WTC11 (cell line): ENCODE results near the gene HECW1.
A peak's percentile ranks its signal among the peaks of the same experiment; 100 is the strongest.

Experiments used
- ETV6 ChIP-seq: sonication (generic); formaldehyde crosslinking; IDR thresholded peaks from 2 replicates; pipeline ENCODE4 v1.8.1; 2022; ENCODE audit warnings: mild to moderate bottlenecking, missing genetic modification reagents
- FOXJ3 ChIP-seq: sonication (generic); formaldehyde crosslinking; IDR thresholded peaks from 2 replicates; pipeline ENCODE4 v1.9.0; 2021; ENCODE audit warnings: missing genetic modification reagents, mild to moderate bottlenecking, borderline replicate concordance
- MXD4 ChIP-seq: fragments of 250-450 bp; sonication (Bioruptor Pico); IDR thresholded peaks from 2 replicates; pipeline ENCODE4 v1.8.0; 2021; ENCODE audit warnings: mild to moderate bottlenecking, moderate library complexity, borderline replicate concordance
- MYBL2 ChIP-seq: sonication (generic); formaldehyde crosslinking; IDR thresholded peaks from 2 replicates; pipeline ENCODE4 v1.8.1; 2023; ENCODE audit warnings: mild to moderate bottlenecking, moderate library complexity, missing genetic modification reagents
- NR1H2 ChIP-seq: sonication (generic); formaldehyde crosslinking; IDR thresholded peaks from 2 replicates; pipeline ENCODE4 v1.9.0; 2021; ENCODE audit warnings: mild to moderate bottlenecking, moderate library complexity, missing genetic modification reagents
- SMAD4 ChIP-seq: sonication (generic); formaldehyde crosslinking; IDR thresholded peaks from 2 replicates; pipeline ENCODE4 v1.8.0; 2022; ENCODE audit warnings: mild to moderate bottlenecking, missing genetic modification reagents
- SP1 ChIP-seq: sonication (generic); formaldehyde crosslinking; conservative IDR thresholded peaks from 2 replicates; pipeline ENCODE4 v1.8.1; 2022; ENCODE audit warnings: missing genetic modification reagents
- ZMAT4 ChIP-seq: fragments of 250-450 bp; sonication (Bioruptor Pico); IDR thresholded peaks from 2 replicates; pipeline ENCODE4 v1.9.0; 2021; ENCODE audit warnings: mild to moderate bottlenecking
- TF ChIP-seq, protein P1 (sequence below): fragments of 200-600 bp; IDR thresholded peaks from 2 replicates; pipeline ENCODE4 v1.8.0; 2022; ENCODE audit warnings: antibody characterized with exemption
- TF ChIP-seq, protein P2 (sequence below): fragments of 250-450 bp; sonication (Bioruptor Pico); IDR thresholded peaks from 2 replicates; pipeline ENCODE4 v2.1.2; 2022; ENCODE audit warnings: mild to moderate bottlenecking, moderate library complexity

DNA sequence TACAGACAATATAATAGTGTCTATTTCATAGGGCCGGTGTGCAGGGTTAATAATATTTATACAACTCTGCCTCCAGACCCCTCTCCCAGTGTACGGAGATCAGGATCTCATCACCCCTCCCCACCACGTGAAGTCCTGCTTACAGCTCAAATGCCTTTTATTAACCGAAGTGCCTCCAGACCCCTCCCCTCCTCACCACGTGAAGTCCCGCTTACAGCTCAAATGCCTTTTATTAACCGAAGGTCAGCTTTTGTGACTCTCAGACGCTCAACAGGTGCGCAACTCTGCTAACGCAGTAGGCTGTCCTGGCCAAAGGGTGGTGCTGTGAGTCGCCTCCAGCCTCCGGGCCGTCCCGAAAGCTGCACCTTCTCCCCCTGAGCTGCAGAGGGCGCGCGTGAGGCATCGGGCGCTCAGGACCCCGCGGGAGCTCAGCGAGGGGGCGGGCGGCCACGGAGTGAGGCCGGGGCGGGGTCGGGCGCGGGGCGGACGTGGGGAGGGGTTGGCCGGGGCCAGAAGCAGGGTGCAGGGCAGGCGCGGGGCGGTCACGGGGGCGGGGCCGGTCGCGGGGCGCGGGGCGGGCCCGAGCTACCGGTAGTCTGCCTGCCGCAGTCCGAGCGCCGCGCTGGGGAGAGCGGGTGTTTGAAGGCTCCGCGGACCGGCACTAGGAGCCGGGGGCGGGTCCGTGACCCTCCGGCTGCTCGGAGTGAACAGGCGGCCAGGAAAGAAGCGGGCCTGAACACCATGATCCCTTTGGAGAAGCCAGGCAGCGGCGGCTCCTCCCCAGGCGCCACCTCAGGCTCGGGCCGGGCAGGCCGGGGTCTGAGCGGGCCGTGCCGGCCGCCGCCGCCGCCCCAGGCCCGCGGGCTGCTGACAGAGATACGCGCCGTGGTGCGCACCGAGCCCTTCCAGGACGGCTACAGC is 470.3 kb downstream of the HECW1 start, which contains the start of gene STK17A:
- TF ChIP-seq MXD4 (CRISPR knock-in tag) = no peak
- no peak for TF ChIP-seq ETV6 (CRISPR knock-in tag)
- TF ChIP-seq FOXJ3 (CRISPR knock-in tag) = no peak
- TF ChIP-seq, protein P1, sequence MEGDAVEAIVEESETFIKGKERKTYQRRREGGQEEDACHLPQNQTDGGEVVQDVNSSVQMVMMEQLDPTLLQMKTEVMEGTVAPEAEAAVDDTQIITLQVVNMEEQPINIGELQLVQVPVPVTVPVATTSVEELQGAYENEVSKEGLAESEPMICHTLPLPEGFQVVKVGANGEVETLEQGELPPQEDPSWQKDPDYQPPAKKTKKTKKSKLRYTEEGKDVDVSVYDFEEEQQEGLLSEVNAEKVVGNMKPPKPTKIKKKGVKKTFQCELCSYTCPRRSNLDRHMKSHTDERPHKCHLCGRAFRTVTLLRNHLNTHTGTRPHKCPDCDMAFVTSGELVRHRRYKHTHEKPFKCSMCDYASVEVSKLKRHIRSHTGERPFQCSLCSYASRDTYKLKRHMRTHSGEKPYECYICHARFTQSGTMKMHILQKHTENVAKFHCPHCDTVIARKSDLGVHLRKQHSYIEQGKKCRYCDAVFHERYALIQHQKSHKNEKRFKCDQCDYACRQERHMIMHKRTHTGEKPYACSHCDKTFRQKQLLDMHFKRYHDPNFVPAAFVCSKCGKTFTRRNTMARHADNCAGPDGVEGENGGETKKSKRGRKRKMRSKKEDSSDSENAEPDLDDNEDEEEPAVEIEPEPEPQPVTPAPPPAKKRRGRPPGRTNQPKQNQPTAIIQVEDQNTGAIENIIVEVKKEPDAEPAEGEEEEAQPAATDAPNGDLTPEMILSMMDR = peak; percentile 91
- TF ChIP-seq SMAD4 (CRISPR knock-in tag) = no peak
- TF ChIP-seq, protein P2, sequence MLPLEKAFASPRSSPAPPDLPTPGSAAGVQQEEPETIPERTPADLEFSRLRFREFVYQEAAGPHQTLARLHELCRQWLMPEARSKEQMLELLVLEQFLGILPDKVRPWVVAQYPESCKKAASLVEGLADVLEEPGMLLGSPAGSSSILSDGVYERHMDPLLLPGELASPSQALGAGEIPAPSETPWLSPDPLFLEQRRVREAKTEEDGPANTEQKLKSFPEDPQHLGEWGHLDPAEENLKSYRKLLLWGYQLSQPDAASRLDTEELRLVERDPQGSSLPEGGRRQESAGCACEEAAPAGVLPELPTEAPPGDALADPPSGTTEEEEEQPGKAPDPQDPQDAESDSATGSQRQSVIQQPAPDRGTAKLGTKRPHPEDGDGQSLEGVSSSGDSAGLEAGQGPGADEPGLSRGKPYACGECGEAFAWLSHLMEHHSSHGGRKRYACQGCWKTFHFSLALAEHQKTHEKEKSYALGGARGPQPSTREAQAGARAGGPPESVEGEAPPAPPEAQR (CRISPR knock-in tag) = no peak
- TF ChIP-seq ZMAT4 = no peak
- 0 out of 2 replicates have a peak, but pooled peaks have one; percentile 29 for TF ChIP-seq MYBL2 (CRISPR knock-in tag)
- TF ChIP-seq NR1H2 (CRISPR knock-in tag) = no peak
- peak; percentile 100 for TF ChIP-seq SP1 (CRISPR knock-in tag)
